H9 (cell line): ENCODE results near the gene TCF7L2. TPM values are rescaled to one million over a fixed set of nuclear protein-coding genes. Genes with fewer than 3 reads are reported as not detected.

Experiments
- DNase-seq: peaks from one replicate; pipeline ENCODE4 v3.0.0-alpha.2; 2017
- H2AFZ ChIP-seq: one replicate; pipeline ENCODE4 v1.6.1; 2013; ENCODE audit warnings: mild to moderate bottlenecking, low read length, control low read depth, moderate library complexity
- H2AK5ac ChIP-seq: 2 replicates; pipeline ENCODE4 v1.6.1; 2013; ENCODE audit warnings: low read length, control low read depth, mixed read lengths; ENCODE audit not compliant: insufficient read length
- H2BK120ac ChIP-seq: one replicate; pipeline ENCODE4 v1.6.1; 2013; ENCODE audit warnings: low read depth, mild to moderate bottlenecking, low read length, control low read depth, inconsistent platforms; ENCODE audit not compliant: poor library complexity, severe bottlenecking
- H2BK12ac ChIP-seq: 2 replicates; pipeline ENCODE4 v1.6.1; 2013; ENCODE audit warnings: low read length, control low read depth, mixed read lengths, low read depth; ENCODE audit not compliant: insufficient read length
- H2BK15ac ChIP-seq: 2 replicates; pipeline ENCODE4 v1.6.1; 2013; ENCODE audit warnings: low read depth, low read length, control low read depth
- H2BK20ac ChIP-seq: one replicate; pipeline ENCODE4 v1.6.1; 2013; ENCODE audit warnings: low read depth, mild to moderate bottlenecking, low read length, control low read depth, inconsistent platforms; ENCODE audit not compliant: poor library complexity, severe bottlenecking
- H2BK5ac ChIP-seq: 2 replicates; pipeline ENCODE4 v1.6.1; 2013; ENCODE audit warnings: low read length, control low read depth, mixed read lengths; ENCODE audit not compliant: insufficient read length
- H3K14ac ChIP-seq: 2 replicates; pipeline ENCODE4 v1.6.1; 2013; ENCODE audit warnings: low read length, control low read depth; ENCODE audit not compliant: insufficient read depth
- H3K18ac ChIP-seq: 2 replicates; pipeline ENCODE4 v1.6.1; 2013; ENCODE audit warnings: low read depth, mild to moderate bottlenecking, mixed read lengths, low read length, control low read depth; ENCODE audit not compliant: insufficient read length
- H3K23ac ChIP-seq: 2 replicates; pipeline ENCODE4 v1.6.1; 2013; ENCODE audit warnings: low read length, control low read depth, mixed read lengths, low read depth; ENCODE audit not compliant: insufficient read length
- H3K23me2 ChIP-seq: 2 replicates; pipeline ENCODE4 v1.6.1; 2013; ENCODE audit warnings: low read depth, mild to moderate bottlenecking, mixed read lengths, low read length, control low read depth; ENCODE audit not compliant: insufficient read length, poor library complexity, severe bottlenecking
- H3K27ac ChIP-seq: 2 replicates; pipeline ENCODE4 v1.5.1; 2013; ENCODE audit warnings: low read length, control low read depth, mixed read lengths, low read depth; ENCODE audit not compliant: insufficient read length
- H3K27me3 ChIP-seq: 2 replicates; pipeline ENCODE4 v1.6.1; 2013; ENCODE audit warnings: low read length, control low read depth, inconsistent platforms; ENCODE audit not compliant: insufficient read depth
- H3K4ac ChIP-seq: 2 replicates; pipeline ENCODE4 v1.6.1; 2013; ENCODE audit warnings: low read depth, mild to moderate bottlenecking, control low read depth, inconsistent platforms, low read length, moderate library complexity
- H3K4me1 ChIP-seq: 2 replicates; pipeline ENCODE4 v1.6.1; 2013; ENCODE audit warnings: low read length, control low read depth, inconsistent platforms; ENCODE audit not compliant: insufficient read depth
- H3K4me2 ChIP-seq: 2 replicates; pipeline ENCODE4 v1.6.1; 2013; ENCODE audit warnings: low read length, control low read depth, mixed read lengths; ENCODE audit not compliant: insufficient read length, insufficient read depth
- H3K56ac ChIP-seq: 2 replicates; pipeline ENCODE4 v1.6.1; 2013; ENCODE audit warnings: low read depth, mild to moderate bottlenecking, mixed read lengths, low read length, control low read depth; ENCODE audit not compliant: insufficient read length
- H3K79me1 ChIP-seq: 2 replicates; pipeline ENCODE4 v1.6.1; 2013; ENCODE audit warnings: low read depth, mild to moderate bottlenecking, moderate library complexity, low read length, control low read depth, inconsistent platforms; ENCODE audit not compliant: insufficient read depth, poor library complexity, severe bottlenecking
- H3K79me2 ChIP-seq: 2 replicates; pipeline ENCODE4 v1.6.1; 2013; ENCODE audit warnings: low read length, control low read depth, inconsistent platforms; ENCODE audit not compliant: insufficient read depth
- H3K9ac ChIP-seq: 2 replicates; pipeline ENCODE4 v1.6.1; 2013; ENCODE audit warnings: low read length, control low read depth, mixed read lengths; ENCODE audit not compliant: insufficient read length; ENCODE audit errors: extremely low read depth
- H3K9me3 ChIP-seq: one replicate; pipeline ENCODE4 v1.6.1; 2013; ENCODE audit warnings: low read depth, low read length, inconsistent platforms; ENCODE audit not compliant: control insufficient read depth
- H3T11ph ChIP-seq: one replicate; pipeline ENCODE4 v1.6.1; 2013; ENCODE audit warnings: mild to moderate bottlenecking, low read length, control low read depth, inconsistent platforms
- H4K20me1 ChIP-seq: one replicate; pipeline ENCODE4 v1.6.1; 2013; ENCODE audit not compliant: control insufficient read depth, insufficient read length, insufficient read depth
- H4K5ac ChIP-seq: 2 replicates; pipeline ENCODE4 v1.6.1; 2013; ENCODE audit warnings: low read depth, mild to moderate bottlenecking, mixed read lengths, low read length, control low read depth; ENCODE audit not compliant: insufficient read length
- H4K8ac ChIP-seq: replicated peaks from 2 replicates; pipeline ENCODE4 v1.6.1; 2013; ENCODE audit warnings: low read length, control low read depth, mixed read lengths, low read depth; ENCODE audit not compliant: insufficient read length
- H4K91ac ChIP-seq: 2 replicates; pipeline ENCODE4 v1.6.1; 2013; ENCODE audit warnings: low read depth, mild to moderate bottlenecking, moderate library complexity, mixed read lengths, low read length, control low read depth; ENCODE audit not compliant: insufficient read length
- H3K27ac Mint-ChIP-seq, 3 experiments: 2 replicates in 2 of 3; 3 replicates in 1 of 3; pipeline ENCODE4 v1.8.0; 2020 to 2021; ENCODE audit warnings: mixed read lengths in 3 of 3, mild to moderate bottlenecking in 1 of 3, moderate library complexity in 1 of 3
- H3K27me3 Mint-ChIP-seq: 2 replicates; pipeline ENCODE4 v1.8.0; 2021; ENCODE audit warnings: low read depth, mild to moderate bottlenecking, moderate library complexity, mixed read lengths
- H3K36me3 Mint-ChIP-seq, 3 experiments: 2 replicates in 2 of 3; 3 replicates in 1 of 3; pipeline ENCODE4 v1.8.0; 2020 to 2021; ENCODE audit warnings: low read depth in 3 of 3, mixed read lengths in 3 of 3; ENCODE audit not compliant: insufficient read depth in 1 of 3
- H3K4me1 Mint-ChIP-seq, 2 experiments: 2 replicates each; pipeline ENCODE4 v1.8.0; 2020; ENCODE audit warnings: mixed read lengths in 2 of 2
- H3K4me3 Mint-ChIP-seq, 2 experiments: 2 replicates in 1 of 2; 3 replicates in 1 of 2; pipeline ENCODE4 v1.8.0; 2020 to 2021; ENCODE audit warnings: mild to moderate bottlenecking in 2 of 2, mixed read lengths in 2 of 2, moderate library complexity in 1 of 2
- H3K9me3 Mint-ChIP-seq, 2 experiments: 2 replicates in 1 of 2; 3 replicates in 1 of 2; pipeline ENCODE4 v1.8.0; 2020; ENCODE audit warnings: mild to moderate bottlenecking in 2 of 2, mixed read lengths in 2 of 2, moderate library complexity in 1 of 2
- WGBS: extraction: QIAGEN DNeasy Blood & Tissue Kit; methylation state at CpG from one replicate; pipeline ENCODE4 v1.1.7; 2013; ENCODE audit warnings: missing lambda C conversion rate, low lambda C conversion rate, mixed read lengths; ENCODE audit not compliant: insufficient read length; ENCODE audit errors: extremely low coverage; 5-methylcytosine and 5-hydroxymethylcytosine counted together
- total RNA-seq: library from RNA; stranded (reverse); gene quantifications from 2 replicates; pipeline ENCODE4 v1.2.1, GENCODE V29; 2021
- TF ChIP-seq, protein P1 (sequence below): fragments of 200-600 bp; sonication (generic); conservative IDR thresholded peaks from 3 replicates; pipeline ENCODE4 v1.8.0; 2021; ENCODE audit warnings: antibody characterized with exemption, mild to moderate bottlenecking

TCF7L2 gene
- total RNA-seq, 1 experiment from 2014 or later: 71.1 TPM

DNA sequence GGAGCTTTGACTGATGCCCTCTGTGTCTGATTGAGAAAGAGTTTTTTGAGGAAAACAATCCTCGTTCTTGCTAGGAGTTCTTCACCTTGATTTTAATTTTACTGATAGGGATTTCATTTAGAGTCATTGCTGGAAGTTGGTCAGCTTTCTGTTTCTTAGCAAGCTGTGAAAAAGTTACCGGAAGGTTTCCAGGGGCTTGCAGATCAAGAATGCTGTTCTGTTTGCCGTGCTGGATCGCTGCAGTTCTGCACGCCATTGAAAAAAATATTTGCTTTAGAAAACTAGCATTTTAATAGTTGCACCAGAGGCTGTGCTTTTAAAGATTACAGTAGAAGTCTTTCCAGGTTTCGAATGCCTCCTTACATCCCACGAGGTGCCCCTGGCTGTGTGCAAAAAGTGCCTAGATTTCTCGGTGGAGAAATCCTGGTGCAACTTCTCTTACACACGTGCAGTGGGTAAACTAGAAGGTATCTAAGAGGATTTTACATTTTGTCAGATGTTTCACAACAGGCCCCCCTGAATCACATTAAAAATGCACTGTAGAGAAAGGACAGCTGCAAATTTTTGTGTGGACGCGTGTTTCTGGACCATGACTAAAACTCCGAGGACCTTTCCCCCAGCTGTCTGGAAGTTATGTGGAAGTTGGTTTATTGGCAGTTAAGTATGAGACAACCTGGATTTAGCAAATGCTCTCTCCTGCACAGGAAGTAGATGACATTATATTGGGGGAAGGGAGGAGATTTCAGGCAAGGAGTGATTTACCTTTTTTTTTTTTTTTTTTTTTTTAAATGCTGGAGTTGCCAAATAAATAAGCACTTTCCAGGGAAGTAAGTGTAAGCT, 5.8 kb downstream of the TCF7L2 start:
- Histone ChIP-seq H3K27ac (peak overlapping the region; percentile 97), H3K9ac (peak overlapping the region; percentile 15), H3T11ph (no peak overlapping the region), H2BK20ac (no peak overlapping the region), H3K9me3 (no peaks in the 10 kb centered on the region), H3K4ac (no peak overlapping the region), H3K4me1 (peaks cover 18% of the 10 kb centered on the region; the same call in 1 of the 2 replicates), H4K91ac (no peak overlapping the region), H2BK12ac (no peak overlapping the region), H4K8ac (no peak overlapping the region), H4K5ac (no peak overlapping the region), H3K23me2 (peaks cover 34% of the 10 kb centered on the region), H2AFZ (no peak overlapping the region), H2AK5ac (no peak overlapping the region), H3K79me2 (peaks cover 33% of the 10 kb centered on the region; the same call in 1 of the 2 replicates), H2BK5ac (no peak overlapping the region), H4K20me1 (no peaks in the 10 kb centered on the region), H3K56ac (no peak overlapping the region), H3K14ac (no peak overlapping the region), H2BK15ac (no peak overlapping the region), H3K79me1 (peaks cover 2% of the 10 kb centered on the region), H3K4me2 (peak overlapping the region; percentile 72), H3K18ac (no peak overlapping the region), H2BK120ac (no peak overlapping the region), H3K27me3 (no peaks in the 10 kb centered on the region), H3K23ac (no peak overlapping the region)
- H3K4me3 Mint-ChIP-seq: peak overlapping the region; percentile 89 to 98
- no peaks in the 10 kb centered on the region for H3K27me3 Mint-ChIP-seq
- peaks cover 0 to 4% of the 10 kb centered on the region in 2 experiments; a peak in 2 of 5 replicates for H3K9me3 Mint-ChIP-seq
- peaks cover 13 to 43% (median 26%) of the 10 kb centered on the region in 3 experiments for H3K36me3 Mint-ChIP-seq
- WGBS: no CpG with 5 or more reads among the region's 12 CpGs
- DNase-seq: no peak
- H3K27ac Mint-ChIP-seq: peak overlapping the region; percentile 92 to 98 (median 98)
- TF ChIP-seq, protein P1, sequence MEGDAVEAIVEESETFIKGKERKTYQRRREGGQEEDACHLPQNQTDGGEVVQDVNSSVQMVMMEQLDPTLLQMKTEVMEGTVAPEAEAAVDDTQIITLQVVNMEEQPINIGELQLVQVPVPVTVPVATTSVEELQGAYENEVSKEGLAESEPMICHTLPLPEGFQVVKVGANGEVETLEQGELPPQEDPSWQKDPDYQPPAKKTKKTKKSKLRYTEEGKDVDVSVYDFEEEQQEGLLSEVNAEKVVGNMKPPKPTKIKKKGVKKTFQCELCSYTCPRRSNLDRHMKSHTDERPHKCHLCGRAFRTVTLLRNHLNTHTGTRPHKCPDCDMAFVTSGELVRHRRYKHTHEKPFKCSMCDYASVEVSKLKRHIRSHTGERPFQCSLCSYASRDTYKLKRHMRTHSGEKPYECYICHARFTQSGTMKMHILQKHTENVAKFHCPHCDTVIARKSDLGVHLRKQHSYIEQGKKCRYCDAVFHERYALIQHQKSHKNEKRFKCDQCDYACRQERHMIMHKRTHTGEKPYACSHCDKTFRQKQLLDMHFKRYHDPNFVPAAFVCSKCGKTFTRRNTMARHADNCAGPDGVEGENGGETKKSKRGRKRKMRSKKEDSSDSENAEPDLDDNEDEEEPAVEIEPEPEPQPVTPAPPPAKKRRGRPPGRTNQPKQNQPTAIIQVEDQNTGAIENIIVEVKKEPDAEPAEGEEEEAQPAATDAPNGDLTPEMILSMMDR: no peak
- peaks cover 73% of the 10 kb centered on the region in 2 experiments for H3K4me1 Mint-ChIP-seq
